HCT116 (cell line): ENCODE data around the gene PRSS33. TPM values are rescaled to one million over a fixed set of nuclear protein-coding genes. Genes with fewer than 3 reads are reported as not detected.

Source experiments
- ATAC-seq: fragments of 200-7000 bp; cut with Tn5 transposase; 2 replicates; pipeline ENCODE4 v1.9.1; 2020; ENCODE audit warnings: mild to moderate bottlenecking, moderate library complexity
- BruUV-seq: library from RNA; stranded (reverse); fragments of 400-500 nt; replicated peaks from 2 replicates; lab custom pipeline; 2021; lab: Mats Ljungman, UMichigan
- CTCF ChIA-PET: fragments of 300-600 bp; sonication (Branson Sonifier 250); formaldehyde crosslinking; loops from one replicate; lab custom pipeline; 2021; ENCODE audit warnings: antibody characterized with exemption; lab: Charles Lee
- POLR2A ChIA-PET: fragments of 300-600, 350-600 bp; sonication (Branson Sonifier 250); formaldehyde crosslinking; loops from one replicate; lab custom pipeline; 2021; ENCODE audit warnings: antibody characterized with exemption; lab: Charles Lee
- RAD21 ChIA-PET, 2 experiments: fragments of 300-600 bp; sonication (Branson Sonifier 250); formaldehyde crosslinking; loops; one replicate each; lab custom pipeline; 2023; ENCODE audit warnings: low total read pairs in 2 of 2; ENCODE audit not compliant: uncharacterized antibody in 2 of 2, unreplicated experiment in 2 of 2, low non-redundant PET in 1 of 2; lab: Charles Lee
- DNase-seq: peaks from one replicate; pipeline ENCODE4 v3.0.0-alpha.2; 2010; ENCODE audit warnings: low read depth, low spot score
- H2AFZ ChIP-seq: fragments of 200-600 bp; shearing (Covaris generic), sonication (generic); 2 replicates; pipeline ENCODE4 v1.6.1; 2017; ENCODE audit warnings: low read depth, mixed run types, mixed read lengths, antibody characterized with exemption, low read length; ENCODE audit not compliant: poor library complexity, severe bottlenecking
- H3K27ac ChIP-seq: 2 replicates; pipeline ENCODE4 v1.5.1; 2012; ENCODE audit warnings: low read depth, low read length
- H3K27me3 ChIP-seq: fragments of 200-600 bp; sonication (generic); 2 replicates; pipeline ENCODE4 v1.6.1; 2016; ENCODE audit warnings: mixed run types, low read length, mixed read lengths; ENCODE audit not compliant: insufficient read depth
- H3K36me3 ChIP-seq, 2 experiments: fragments of 200-500 bp in 1 of 2; fragments of 200-600 bp in 1 of 2; sonication (Bioruptor generic) in 1 of 2; sonication (generic) in 1 of 2; 2 replicates each; pipeline versions ENCODE4 v1.5.1 to v1.6.1; 2014 to 2016; ENCODE audit warnings: low read length in 2 of 2, inconsistent platforms in 1 of 2, mixed read lengths in 1 of 2, mixed run types in 1 of 2; ENCODE audit not compliant: insufficient read depth in 2 of 2, control insufficient read depth in 1 of 2
- H3K4me1 ChIP-seq, 2 experiments: fragments of 200-600 bp in 1 of 2; sonication (generic) in 1 of 2; 2 replicates each; pipeline versions ENCODE4 v1.5.1 to v1.6.1; 2012 to 2017; ENCODE audit warnings: low read length in 2 of 2, inconsistent platforms in 1 of 2, mild to moderate bottlenecking in 1 of 2, mixed read lengths in 1 of 2, mixed run types in 1 of 2, moderate library complexity in 1 of 2; ENCODE audit not compliant: insufficient read depth in 2 of 2, control insufficient read depth in 1 of 2
- H3K4me2 ChIP-seq: fragments of 200-600 bp; sonication (generic); 2 replicates; pipeline ENCODE4 v1.6.1; 2017; ENCODE audit warnings: mixed run types, low read length, mixed read lengths
- H3K4me3 ChIP-seq, 2 experiments: fragments of 200-600 bp in 1 of 2; sonication (generic) in 1 of 2; replicated peaks in 1 of 2; 2 replicates each; pipeline ENCODE4 v1.5.1; 2011 to 2016; ENCODE audit warnings: low read length in 2 of 2, control low read depth in 1 of 2, low read depth in 1 of 2, mild to moderate bottlenecking in 1 of 2, mixed read lengths in 1 of 2, mixed run types in 1 of 2
- H3K79me2 ChIP-seq: fragments of 200-600 bp; sonication (generic); 2 replicates; pipeline ENCODE4 v1.6.1; 2017; ENCODE audit warnings: mild to moderate bottlenecking, mixed run types, low read length, moderate library complexity, mixed read lengths; ENCODE audit not compliant: insufficient read depth
- H3K9ac ChIP-seq: fragments of 200-600 bp; sonication (generic); 2 replicates; pipeline ENCODE4 v1.6.1; 2016; ENCODE audit warnings: low read length, mixed read lengths
- H3K9me2 ChIP-seq: fragments of 200-600 bp; sonication (generic), shearing (Covaris generic); 2 replicates; pipeline ENCODE4 v1.6.1; 2017; ENCODE audit warnings: mixed run types, mild to moderate bottlenecking, moderate library complexity; ENCODE audit not compliant: insufficient read depth
- H3K9me3 ChIP-seq, 2 experiments: fragments of 200-500 bp in 1 of 2; fragments of 200-600 bp in 1 of 2; sonication (Bioruptor generic) in 1 of 2; sonication (generic) in 1 of 2; 2 replicates each; pipeline ENCODE4 v1.6.1; 2014 to 2017; ENCODE audit warnings: low read length in 2 of 2, mixed read lengths in 2 of 2, inconsistent platforms in 1 of 2, low read depth in 1 of 2, mild to moderate bottlenecking in 1 of 2, mixed run types in 1 of 2, moderate library complexity in 1 of 2; ENCODE audit not compliant: control insufficient read depth in 1 of 2, insufficient read depth in 1 of 2
- H4K20me1 ChIP-seq: fragments of 200-600 bp; sonication (generic), shearing (Covaris generic); 2 replicates; pipeline ENCODE4 v1.6.1; 2017; ENCODE audit warnings: mixed run types, mild to moderate bottlenecking, moderate library complexity; ENCODE audit not compliant: insufficient read depth
- CBX3 ChIP-seq: IDR thresholded peaks from 2 replicates; pipeline ENCODE4 v1.6.1; 2012; ENCODE audit warnings: low read depth
- CEBPB ChIP-seq: IDR thresholded peaks from 2 replicates; pipeline ENCODE4 v1.6.1; 2012; ENCODE audit warnings: low read depth
- EZH2phosphoT487 ChIP-seq: fragments of 200-600 bp; IDR thresholded peaks from 2 replicates; pipeline ENCODE4 v1.6.1; 2018; ENCODE audit warnings: antibody characterized with exemption, borderline replicate concordance
- JUND ChIP-seq: IDR thresholded peaks from 2 replicates; pipeline ENCODE4 v1.6.1; 2012
- POLR2AphosphoS5 ChIP-seq: IDR thresholded peaks from 2 replicates; pipeline ENCODE4 v1.6.1; 2011; ENCODE audit warnings: mild to moderate bottlenecking, low read depth, low read length, moderate library complexity
- RAD21 ChIP-seq: IDR thresholded peaks from 2 replicates; pipeline ENCODE4 v1.6.1; 2012; ENCODE audit warnings: low read depth, mild to moderate bottlenecking
- SIN3A ChIP-seq: IDR thresholded peaks from 2 replicates; pipeline ENCODE4 v1.6.1; 2012; ENCODE audit warnings: low read depth
- SP1 ChIP-seq: IDR thresholded peaks from 2 replicates; pipeline ENCODE4 v1.6.1; 2012; ENCODE audit warnings: low read depth
- SRF ChIP-seq: IDR thresholded peaks from 2 replicates; pipeline ENCODE4 v1.6.1; 2012; ENCODE audit warnings: low read depth
- TCF7L2 ChIP-seq: IDR thresholded peaks from 2 replicates; pipeline ENCODE4 v1.7.0; 2011; ENCODE audit warnings: borderline replicate concordance, inconsistent platforms; ENCODE audit not compliant: insufficient read depth, insufficient read length; ENCODE audit errors: extremely low read depth
- YY1 ChIP-seq: IDR thresholded peaks from 2 replicates; pipeline ENCODE4 v1.6.1; 2011; ENCODE audit warnings: low read length, low read depth, moderate library complexity, mild to moderate bottlenecking; ENCODE audit not compliant: insufficient replicate concordance; ENCODE audit errors: extremely low read depth
- ZFX ChIP-seq: fragments of 450-650 bp; IDR thresholded peaks from 2 replicates; pipeline ENCODE4 v1.6.1; 2017
- ZNF274 ChIP-seq: fragments of 200-500 bp; sonication (Bioruptor generic); IDR thresholded peaks from 2 replicates; pipeline ENCODE4 v1.6.1; 2014; ENCODE audit warnings: mild to moderate bottlenecking, low read depth, low read length, inconsistent platforms
- intact Hi-C: fragments of 100-400 bp; cut with micrococcal nuclease; formaldehyde crosslinking; loops from 2 replicates; pipeline ENCODE4 v1.10.0; 2022
- total RNA-seq: library from RNA; stranded (reverse); gene quantifications from one replicate; pipeline ENCODE4 v1.2.1, GENCODE V29; 2021; ENCODE audit not compliant: unreplicated experiment
- TF ChIP-seq, protein P1 (sequence below), 3 experiments: fragments of 200-600 bp in 1 of 3; sonication (generic) in 1 of 3; IDR thresholded peaks in 2 of 3; conservative IDR thresholded peaks in 1 of 3; 2 replicates each; pipeline ENCODE4 v1.5.1; 2012 to 2017; ENCODE audit warnings: low read depth in 2 of 3, low read length in 2 of 3, antibody characterized with exemption in 1 of 3, borderline replicate concordance in 1 of 3, control low read depth in 1 of 3, mild to moderate bottlenecking in 1 of 3, mixed read lengths in 1 of 3, mixed run types in 1 of 3, moderate library complexity in 1 of 3; ENCODE audit not compliant: insufficient read depth in 1 of 3
- TF ChIP-seq, protein P2 (sequence below): IDR thresholded peaks from 2 replicates; pipeline ENCODE4 v1.6.1; 2012; ENCODE audit warnings: low read depth

Gene PRSS33
- total RNA-seq, 1 experiment from 2014 or later, result not detected

DNA sequence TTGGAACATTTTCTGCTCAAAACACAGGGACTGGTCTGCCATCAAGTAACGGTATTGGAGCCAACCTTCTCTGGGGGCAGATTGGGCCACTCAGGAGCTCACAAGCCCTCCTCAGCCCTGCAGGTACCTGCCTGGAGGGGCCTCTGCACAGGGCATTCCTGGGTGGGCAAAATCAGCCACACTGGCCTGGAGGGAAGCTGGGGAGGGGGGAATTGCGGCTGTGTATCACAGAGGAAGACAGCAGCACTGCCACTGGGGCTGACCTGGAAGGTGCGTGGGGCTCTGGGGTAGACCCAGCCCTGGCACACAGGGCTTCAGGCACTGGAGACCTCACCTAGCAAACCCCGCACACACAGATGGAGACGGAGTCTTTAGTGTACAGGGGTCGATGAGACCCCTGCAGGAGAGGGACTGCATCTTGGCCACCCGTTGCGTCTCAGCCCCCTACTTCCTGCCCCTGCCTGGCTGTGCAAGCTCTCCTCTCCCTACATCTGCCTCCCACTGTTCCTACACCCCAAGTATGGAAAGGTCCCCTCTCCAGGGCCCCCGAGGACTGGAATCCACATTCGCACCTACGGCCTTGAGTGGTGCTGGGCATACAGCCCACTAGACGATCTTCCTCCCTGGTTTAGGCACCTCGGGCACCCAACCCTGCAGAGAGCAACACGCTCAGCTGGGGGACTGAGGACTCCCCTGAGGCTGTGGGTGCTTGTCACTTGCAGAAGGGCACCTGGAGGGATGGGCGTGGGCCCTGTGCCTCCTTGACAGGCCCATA is 42.1 kb downstream of the PRSS33 start:
- peak; percentile 23 for ATAC-seq
- RAD21 ChIA-PET, result no interaction called here
- Histone ChIP-seq H2AFZ (no peak overlapping the region), H3K79me2 (peaks cover 1% of the 10 kb centered on the region), H3K9me2 (no peaks in the 10 kb centered on the region), H3K27ac (no peak overlapping the region), H4K20me1 (no peaks in the 10 kb centered on the region), H3K36me3 (no peaks in the 10 kb centered on the region), H3K27me3 (no peaks in the 10 kb centered on the region), H3K9me3 (no peaks in the 10 kb centered on the region), H3K4me2 (no peak overlapping the region), H3K4me1 (peaks cover under 1 to 1% of the 10 kb centered on the region in 2 experiments; a peak in 2 of 4 replicates), H3K4me3 (no peak overlapping the region), H3K9ac (no peak overlapping the region)
- POLR2A ChIA-PET, result no interaction called here
- CTCF ChIA-PET, result no interaction called here
- BruUV-seq, result no TSS peak
- intact Hi-C loops, result no loop called here
- no peak for DNase-seq
- TF ChIP-seq RAD21 (no peak), POLR2AphosphoS5 (no peak), SRF (no peak), ZNF274 (no peak), TCF7L2 (no peak), JUND (no peak), YY1 (no peak), SIN3A (no peak), SP1 (no peak), CEBPB (no peak), EZH2phosphoT487 (no peak), CBX3 (no peak), ZFX (no peak)
- TF ChIP-seq, protein P1, sequence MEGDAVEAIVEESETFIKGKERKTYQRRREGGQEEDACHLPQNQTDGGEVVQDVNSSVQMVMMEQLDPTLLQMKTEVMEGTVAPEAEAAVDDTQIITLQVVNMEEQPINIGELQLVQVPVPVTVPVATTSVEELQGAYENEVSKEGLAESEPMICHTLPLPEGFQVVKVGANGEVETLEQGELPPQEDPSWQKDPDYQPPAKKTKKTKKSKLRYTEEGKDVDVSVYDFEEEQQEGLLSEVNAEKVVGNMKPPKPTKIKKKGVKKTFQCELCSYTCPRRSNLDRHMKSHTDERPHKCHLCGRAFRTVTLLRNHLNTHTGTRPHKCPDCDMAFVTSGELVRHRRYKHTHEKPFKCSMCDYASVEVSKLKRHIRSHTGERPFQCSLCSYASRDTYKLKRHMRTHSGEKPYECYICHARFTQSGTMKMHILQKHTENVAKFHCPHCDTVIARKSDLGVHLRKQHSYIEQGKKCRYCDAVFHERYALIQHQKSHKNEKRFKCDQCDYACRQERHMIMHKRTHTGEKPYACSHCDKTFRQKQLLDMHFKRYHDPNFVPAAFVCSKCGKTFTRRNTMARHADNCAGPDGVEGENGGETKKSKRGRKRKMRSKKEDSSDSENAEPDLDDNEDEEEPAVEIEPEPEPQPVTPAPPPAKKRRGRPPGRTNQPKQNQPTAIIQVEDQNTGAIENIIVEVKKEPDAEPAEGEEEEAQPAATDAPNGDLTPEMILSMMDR (IDR thresholded peaks at IDR 0.05 in 2 of 3, conservative IDR thresholded peaks at IDR 0.05 in 1 of 3; ENCODE audit: borderline replicate concordance in 1 of 3, insufficient read depth in 1 of 3, low read depth in 2 of 3, low read length in 2 of 3), result no peak
- TF ChIP-seq, protein P2, sequence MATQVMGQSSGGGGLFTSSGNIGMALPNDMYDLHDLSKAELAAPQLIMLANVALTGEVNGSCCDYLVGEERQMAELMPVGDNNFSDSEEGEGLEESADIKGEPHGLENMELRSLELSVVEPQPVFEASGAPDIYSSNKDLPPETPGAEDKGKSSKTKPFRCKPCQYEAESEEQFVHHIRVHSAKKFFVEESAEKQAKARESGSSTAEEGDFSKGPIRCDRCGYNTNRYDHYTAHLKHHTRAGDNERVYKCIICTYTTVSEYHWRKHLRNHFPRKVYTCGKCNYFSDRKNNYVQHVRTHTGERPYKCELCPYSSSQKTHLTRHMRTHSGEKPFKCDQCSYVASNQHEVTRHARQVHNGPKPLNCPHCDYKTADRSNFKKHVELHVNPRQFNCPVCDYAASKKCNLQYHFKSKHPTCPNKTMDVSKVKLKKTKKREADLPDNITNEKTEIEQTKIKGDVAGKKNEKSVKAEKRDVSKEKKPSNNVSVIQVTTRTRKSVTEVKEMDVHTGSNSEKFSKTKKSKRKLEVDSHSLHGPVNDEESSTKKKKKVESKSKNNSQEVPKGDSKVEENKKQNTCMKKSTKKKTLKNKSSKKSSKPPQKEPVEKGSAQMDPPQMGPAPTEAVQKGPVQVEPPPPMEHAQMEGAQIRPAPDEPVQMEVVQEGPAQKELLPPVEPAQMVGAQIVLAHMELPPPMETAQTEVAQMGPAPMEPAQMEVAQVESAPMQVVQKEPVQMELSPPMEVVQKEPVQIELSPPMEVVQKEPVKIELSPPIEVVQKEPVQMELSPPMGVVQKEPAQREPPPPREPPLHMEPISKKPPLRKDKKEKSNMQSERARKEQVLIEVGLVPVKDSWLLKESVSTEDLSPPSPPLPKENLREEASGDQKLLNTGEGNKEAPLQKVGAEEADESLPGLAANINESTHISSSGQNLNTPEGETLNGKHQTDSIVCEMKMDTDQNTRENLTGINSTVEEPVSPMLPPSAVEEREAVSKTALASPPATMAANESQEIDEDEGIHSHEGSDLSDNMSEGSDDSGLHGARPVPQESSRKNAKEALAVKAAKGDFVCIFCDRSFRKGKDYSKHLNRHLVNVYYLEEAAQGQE, result no peak
